GM19025 (cell line): ENCODE data around the gene GATA6.
"Not testable (repeated sequence)": the region's sequence is repeated elsewhere in the genome, so short reads cannot be mapped to it uniquely, and the experiment has no call there.

ENCODE experiments used
- ATAC-seq: cut with Tn5 transposase; IDR thresholded peaks from one replicate; pipeline ENCODE4 v1.9.1; 2021; ENCODE audit warnings: mild to moderate bottlenecking, low read depth, moderate library complexity; ENCODE audit not compliant: unreplicated experiment

Gene GATA6

GRCh38 chr18:22179174-22179573 lies 9.8 kb downstream of the GATA6 start:
- no peak for ATAC-seq

DNA sequence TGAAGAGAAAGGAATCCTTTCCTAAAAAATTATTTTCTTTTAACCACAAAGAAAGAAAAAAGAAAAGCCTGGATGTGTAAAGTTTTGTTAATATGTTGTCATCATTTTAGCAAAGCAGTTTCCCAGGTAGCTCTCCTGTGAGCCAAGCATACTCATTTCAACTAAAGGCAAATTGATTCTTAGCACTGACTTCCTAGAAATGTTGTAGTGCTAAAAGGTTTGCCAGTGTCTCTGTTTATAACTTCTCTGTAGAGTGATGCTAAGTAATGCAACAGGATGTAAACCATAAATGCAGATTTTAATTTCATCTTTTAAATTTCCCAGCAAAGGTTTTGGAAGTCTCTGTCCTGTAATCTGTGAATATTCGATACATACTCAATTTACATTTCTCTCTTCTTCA lies 10.2 kb downstream of the GATA6 start:
- ATAC-seq, result no peak

- ATAC-seq, result no peak
Observed at GRCh38 chr18:22180722-22181121, 11.3 kb downstream of the GATA6 start.

DNA sequence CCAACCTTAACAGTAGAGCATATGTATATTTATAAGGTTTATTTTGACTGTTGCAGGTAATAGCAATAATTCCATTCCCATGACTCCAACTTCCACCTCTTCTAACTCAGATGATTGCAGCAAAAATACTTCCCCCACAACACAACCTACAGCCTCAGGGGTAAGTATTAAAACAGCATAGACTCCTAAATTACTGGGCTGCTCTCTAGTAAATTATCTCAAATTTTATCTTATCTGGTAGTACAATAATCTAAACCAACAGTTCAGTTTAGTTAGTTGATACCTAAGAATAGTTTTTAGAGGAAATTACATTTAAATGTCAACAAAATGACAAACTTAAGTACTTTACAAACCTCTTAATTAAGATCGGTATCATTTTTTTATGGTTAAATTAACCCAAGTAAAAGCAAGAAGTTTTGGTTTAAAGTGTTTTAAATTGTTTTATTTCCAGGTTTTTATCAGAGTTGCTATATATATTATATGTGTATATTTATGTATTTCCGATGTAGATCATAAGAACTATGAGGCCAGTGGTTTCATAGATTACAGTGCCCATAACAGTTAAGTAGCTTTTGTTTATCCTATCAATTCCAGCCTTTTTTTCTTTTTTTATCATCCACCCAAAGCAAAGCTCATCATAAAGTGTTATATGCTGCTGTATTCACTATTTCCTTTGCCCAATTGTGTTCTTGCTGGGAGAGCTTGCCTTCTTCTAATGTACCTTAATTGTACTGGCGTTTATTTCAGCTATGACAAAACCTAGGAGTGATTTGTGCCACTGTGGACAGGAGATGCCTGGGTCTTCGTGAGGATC lies 13.7 kb downstream of the GATA6 start:
- ATAC-seq, result no peak

DNA sequence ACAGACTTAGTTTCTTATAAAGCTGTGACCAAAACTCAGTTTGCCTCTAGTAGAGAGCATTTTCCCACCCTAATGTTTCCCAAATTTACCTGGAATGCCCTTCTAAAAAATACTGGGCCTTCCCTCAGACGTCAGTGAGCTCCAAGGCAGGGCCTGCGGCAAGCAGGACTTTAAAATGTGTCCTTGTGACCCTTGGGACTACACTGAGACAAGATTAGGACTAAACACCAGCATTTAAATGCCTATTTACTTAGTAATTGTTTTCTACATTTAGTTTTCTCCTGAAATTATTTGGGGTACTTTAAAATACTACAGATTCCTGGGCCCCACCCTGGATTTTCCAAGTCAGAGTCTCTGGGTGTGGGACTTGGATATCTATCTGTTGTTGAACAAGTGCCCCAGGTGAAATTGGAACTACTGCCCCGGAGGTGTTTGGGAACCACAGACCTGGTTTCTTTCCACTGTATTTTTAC lies 14.3 kb downstream of the GATA6 start:
- ATAC-seq, result no peak

DNA sequence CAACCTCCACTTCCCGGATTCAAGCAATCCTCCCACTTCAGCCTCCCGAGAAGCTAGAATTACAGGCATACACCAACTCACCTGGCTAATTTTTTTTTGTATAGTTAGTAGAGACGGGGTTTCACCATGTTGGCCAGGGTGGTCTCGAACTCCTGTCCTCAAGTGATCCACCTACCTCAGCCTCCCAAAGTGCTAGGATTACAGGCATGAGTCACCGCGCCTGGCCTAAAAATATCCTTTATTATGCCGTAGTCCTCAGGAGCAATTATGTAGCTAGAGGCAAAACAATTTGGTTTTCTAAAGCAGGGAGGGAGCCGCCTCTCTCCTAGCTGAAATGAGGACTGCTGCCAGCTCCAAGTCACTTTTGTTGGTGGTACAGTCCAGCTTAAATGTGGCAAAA lies 15.2 kb downstream of the GATA6 start:
- ATAC-seq, result not testable (repeated sequence)

DNA sequence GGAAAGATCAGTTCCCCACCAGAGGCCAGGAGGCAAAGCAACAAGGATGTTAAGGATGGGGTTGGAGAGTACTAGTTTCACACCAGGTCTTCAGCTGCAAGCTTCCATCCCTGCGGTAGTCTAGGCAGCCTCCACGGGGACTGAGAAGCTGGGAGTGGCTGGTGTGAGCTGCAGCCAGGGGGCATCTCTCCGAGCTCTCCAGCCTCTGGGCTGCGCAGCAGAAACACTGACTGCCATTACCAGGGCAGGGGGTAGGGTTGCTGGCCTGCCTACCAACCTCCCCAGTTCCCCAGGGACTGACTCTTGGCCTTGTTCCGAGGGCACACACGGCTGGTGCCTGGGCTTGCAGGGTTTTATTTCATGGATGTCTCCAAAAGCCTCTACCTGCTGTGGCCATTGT lies 15.9 kb downstream of the GATA6 start:
- no peak for ATAC-seq

GRCh38 chr18:22185771-22186386 lies 16.5 kb downstream of the GATA6 start:
- ATAC-seq, result no peak

- no peak for ATAC-seq
Observed at GRCh38 chr18:22186484-22186971, 17.1 kb downstream of the GATA6 start.

DNA sequence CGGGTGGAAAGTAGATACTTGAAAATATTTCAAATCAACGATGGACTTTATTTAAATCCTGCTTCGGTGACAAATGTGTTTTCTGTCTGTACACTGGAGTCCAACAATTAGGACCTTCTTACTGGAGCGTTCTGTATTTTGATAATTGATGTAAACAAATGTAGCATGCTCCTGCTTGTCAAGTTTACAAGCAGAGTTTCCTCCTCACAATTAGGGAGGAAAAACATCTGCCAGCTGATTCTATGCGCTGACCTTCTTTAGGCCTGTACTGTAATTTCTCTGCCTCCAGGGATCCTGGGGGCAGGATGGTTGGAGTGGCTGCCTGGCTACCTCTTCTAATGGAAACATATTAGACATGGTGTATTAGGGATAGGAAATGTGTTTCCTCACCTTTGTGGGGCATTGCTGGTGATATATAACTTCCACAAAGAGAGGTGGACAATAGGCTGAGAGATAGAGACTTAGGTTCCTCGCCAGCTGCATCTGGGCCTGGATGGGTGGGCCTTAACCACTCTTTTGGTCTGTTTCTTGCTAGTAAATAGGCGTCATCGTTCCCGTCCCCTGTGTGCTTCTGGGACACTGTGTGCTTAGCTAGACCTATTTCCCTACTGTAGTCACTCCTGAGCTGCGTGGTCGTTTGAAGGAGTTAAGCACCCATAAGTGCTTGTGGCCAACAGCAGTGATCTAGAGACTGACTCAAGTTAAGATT lies 19.3 kb downstream of the GATA6 start:
- no peak for ATAC-seq

- no peak for ATAC-seq
Observed at GRCh38 chr18:22189449-22190166, 20.2 kb downstream of the GATA6 start.

DNA sequence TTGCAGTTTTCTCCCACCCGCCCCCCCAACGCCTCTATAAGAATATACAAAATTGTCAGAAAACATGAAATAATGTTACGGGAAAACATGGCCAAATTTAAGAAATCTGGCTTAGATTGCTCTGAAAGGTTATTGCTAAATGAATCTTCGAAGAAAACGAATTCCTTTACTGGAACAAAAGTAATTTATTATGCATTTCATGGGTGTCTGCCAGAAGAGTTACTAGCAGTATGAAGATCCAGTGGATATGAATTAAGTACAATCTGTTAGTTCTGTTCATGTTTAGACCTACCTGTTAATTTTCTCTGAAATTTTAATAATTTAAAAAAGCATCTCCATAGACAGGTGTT lies 21.9 kb downstream of the GATA6 start:
- ATAC-seq, result no peak

DNA sequence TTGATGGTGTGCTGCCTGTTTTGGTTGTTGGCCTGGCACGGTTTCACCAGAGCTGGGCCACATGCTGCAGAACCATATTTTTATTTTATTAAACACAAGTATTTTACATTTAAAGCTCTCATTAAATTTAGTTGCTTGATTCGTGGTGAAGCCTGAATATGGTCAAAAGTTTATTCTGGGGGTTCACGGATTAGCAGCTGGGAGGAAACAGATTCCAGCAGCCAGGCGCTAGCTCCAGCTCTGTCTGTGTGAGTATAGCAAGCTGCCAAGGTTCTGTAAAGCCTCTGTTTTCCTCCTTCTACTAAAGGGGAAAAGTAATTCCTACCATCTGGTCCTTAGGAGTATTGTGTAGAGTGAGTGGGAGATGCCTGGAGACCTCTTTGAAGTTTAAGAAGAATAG lies 22.5 kb downstream of the GATA6 start:
- ATAC-seq, result no peak

DNA sequence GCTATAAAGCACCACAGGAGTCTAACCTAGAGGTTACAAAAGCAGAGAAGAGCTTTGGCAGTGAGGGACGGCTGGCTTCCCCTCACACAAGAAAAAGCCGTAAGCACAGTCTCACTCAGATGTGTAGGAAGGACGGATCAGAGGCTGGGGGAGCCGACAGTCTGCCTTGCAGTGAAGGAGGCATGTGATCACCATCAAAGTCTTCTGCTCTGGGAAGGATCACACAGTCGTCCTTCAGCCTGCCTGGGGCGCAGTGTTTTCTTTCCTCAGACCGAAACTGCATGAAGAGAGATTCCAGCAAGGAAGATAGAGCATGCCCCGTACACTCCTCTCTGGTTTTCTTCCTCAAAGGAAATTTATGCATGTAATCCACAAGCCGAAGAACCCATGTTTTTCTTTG lies 24.1 kb downstream of the GATA6 start:
- no peak for ATAC-seq

GRCh38 chr18:22194151-22194598 lies 24.8 kb downstream of the GATA6 start:
- ATAC-seq, result no peak

DNA sequence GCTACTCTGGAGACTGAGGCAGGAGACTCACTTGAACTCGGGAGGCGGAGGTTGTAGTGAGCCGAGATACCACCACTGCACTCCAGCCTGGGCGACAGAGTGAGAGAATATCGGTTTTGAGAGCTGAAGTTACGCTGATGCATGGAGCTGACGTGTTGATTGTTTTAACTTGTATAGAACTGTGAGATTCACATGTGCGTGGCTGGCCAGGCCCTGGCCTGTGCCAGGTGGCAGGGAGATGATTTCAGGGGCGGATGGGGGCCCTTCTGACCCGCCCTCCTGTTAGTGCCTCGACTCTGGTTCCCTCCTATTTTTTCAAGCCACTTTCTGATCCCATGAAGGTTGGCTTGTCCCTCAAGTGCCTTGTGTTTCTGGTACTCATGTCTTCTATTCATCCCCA lies 25.7 kb downstream of the GATA6 start:
- ATAC-seq, result no peak

GRCh38 chr18:22196943-22197342 lies 27.6 kb downstream of the GATA6 start:
- ATAC-seq, result not testable (repeated sequence)

GRCh38 chr18:22197668-22198067 lies 28.3 kb downstream of the GATA6 start:
- no peak for ATAC-seq

DNA sequence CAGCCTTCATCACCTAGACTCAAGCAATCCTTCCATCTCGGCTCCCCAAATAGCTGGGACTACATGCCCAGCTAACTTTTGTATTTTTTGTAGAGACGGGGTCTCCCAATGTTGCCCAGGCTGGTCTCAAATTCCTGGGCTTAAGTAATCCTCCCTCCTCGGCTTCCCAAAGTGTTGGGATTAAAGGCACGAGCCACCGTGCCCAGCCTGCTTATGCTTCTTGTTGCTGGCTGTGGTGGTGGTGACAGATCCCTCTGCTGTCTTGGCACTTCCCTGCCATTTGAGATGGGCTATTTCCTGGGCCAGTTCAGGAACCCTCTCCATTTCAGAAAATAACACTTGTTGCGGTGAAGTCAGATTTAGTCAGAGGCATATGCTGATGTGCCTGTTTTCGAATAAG lies 28.8 kb downstream of the GATA6 start:
- no peak for ATAC-seq

DNA sequence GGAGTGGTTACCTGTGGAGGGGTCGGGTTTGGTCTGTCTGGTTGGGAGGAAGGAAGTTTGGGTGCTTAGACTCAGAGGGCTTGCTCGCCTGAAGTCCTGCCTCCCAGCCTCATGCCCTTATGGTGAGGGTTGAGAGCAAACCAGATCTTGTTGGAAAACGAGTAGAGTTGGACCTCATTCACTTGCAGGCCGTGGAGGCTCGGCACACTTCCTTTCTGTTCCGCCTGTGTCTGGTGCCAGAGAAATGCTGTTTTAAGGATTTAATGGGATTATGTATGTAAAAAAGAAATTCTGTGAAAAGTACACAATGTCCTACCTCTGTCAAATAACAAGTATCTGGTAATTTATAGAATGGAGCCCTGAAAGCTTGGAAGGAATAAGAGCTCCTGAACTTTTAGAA lies 29.6 kb downstream of the GATA6 start:
- ATAC-seq, result no peak
